Prostate gland (tissue), 2 donors: ENCODE data around the gene TMTC2. TPM values are rescaled to one million over a fixed set of nuclear protein-coding genes. Genes with fewer than 3 reads are reported as not detected.

Experiments used
- DNase-seq: peaks from one replicate; pipeline ENCODE4 v3.0.0-alpha.2; 2019; ENCODE audit warnings: low spot score
- H3K27ac ChIP-seq, 2 donors: fragments of 200-600 bp; sonication (generic); 2 replicates each; pipeline ENCODE4 v1.5.1; 2017 to 2019
- H3K27me3 ChIP-seq: fragments of 200-600 bp; sonication (generic); replicated peaks from 2 replicates; pipeline ENCODE4 v1.5.1; 2019; ENCODE audit not compliant: insufficient read depth
- H3K36me3 ChIP-seq, 2 donors: fragments of 200-600 bp; sonication (generic); 1 replicate in 1 of 2; 2 replicates in 1 of 2; pipeline versions ENCODE4 v1.5.1 to v1.8.1; 2017 to 2019
- H3K4me1 ChIP-seq: fragments of 200-600 bp; sonication (generic); replicated peaks from 2 replicates; pipeline ENCODE4 v1.5.1; 2019
- H3K4me3 ChIP-seq, 2 donors: fragments of 200-600 bp; sonication (generic); 2 replicates each; pipeline ENCODE4 v1.5.1; 2017 to 2019
- H3K9me3 ChIP-seq: fragments of 200-600 bp; sonication (generic); 2 replicates; pipeline ENCODE4 v1.5.1; 2017
- POLR2A ChIP-seq: fragments of 450-650 bp; IDR thresholded peaks from one replicate; pipeline ENCODE4 v1.6.1; 2016; ENCODE audit warnings: antibody characterized with exemption, mild to moderate bottlenecking
- POLR2AphosphoS5 ChIP-seq: sonication (generic); formaldehyde crosslinking; IDR thresholded peaks from one replicate; pipeline ENCODE4 v1.6.1; 2017; ENCODE audit warnings: antibody characterized with exemption
- WGBS: methylation state at CpG from one replicate; pipeline ENCODE4 v1.1.5; 2018; 5-methylcytosine and 5-hydroxymethylcytosine counted together
- intact Hi-C: fragments of 100-400 bp; cut with DNase I; formaldehyde crosslinking; loops from one replicate; pipeline ENCODE4 v1.14.2; 2022
- total RNA-seq, 2 donors: library from RNA; depleted of rRNA; stranded (reverse); fragments of >200 nt; gene quantifications; one replicate each; pipeline ENCODE4 v1.1.0, GENCODE V29; 2016
- TF ChIP-seq, protein P1 (sequence below), 4 experiments: fragments of 200-600 bp in 2 of 4; fragments of 450-650 bp in 2 of 4; sonication (generic) in 2 of 4; IDR thresholded peaks; 1 replicate in 3 of 4; 2 replicates in 1 of 4; pipeline ENCODE4 v1.5.1; 2016 to 2019; ENCODE audit warnings: antibody characterized with exemption in 4 of 4, mild to moderate bottlenecking in 2 of 4, moderate library complexity in 2 of 4

The TMTC2 gene
- total RNA-seq, 2 donors from 2014 or later, result 19.0 to 30.7 TPM

GRCh38 chr12:83141460-83141994, 454.8 kb downstream of the TMTC2 start:
- H3K9me3 ChIP-seq, result no peaks in the 10 kb centered on the region
- no peak overlapping the region for H3K27ac ChIP-seq
- no peaks in the 10 kb centered on the region for H3K36me3 ChIP-seq
- TF ChIP-seq POLR2A (no peak), POLR2AphosphoS5 (no peak)
- TF ChIP-seq, protein P1, sequence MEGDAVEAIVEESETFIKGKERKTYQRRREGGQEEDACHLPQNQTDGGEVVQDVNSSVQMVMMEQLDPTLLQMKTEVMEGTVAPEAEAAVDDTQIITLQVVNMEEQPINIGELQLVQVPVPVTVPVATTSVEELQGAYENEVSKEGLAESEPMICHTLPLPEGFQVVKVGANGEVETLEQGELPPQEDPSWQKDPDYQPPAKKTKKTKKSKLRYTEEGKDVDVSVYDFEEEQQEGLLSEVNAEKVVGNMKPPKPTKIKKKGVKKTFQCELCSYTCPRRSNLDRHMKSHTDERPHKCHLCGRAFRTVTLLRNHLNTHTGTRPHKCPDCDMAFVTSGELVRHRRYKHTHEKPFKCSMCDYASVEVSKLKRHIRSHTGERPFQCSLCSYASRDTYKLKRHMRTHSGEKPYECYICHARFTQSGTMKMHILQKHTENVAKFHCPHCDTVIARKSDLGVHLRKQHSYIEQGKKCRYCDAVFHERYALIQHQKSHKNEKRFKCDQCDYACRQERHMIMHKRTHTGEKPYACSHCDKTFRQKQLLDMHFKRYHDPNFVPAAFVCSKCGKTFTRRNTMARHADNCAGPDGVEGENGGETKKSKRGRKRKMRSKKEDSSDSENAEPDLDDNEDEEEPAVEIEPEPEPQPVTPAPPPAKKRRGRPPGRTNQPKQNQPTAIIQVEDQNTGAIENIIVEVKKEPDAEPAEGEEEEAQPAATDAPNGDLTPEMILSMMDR (IDR thresholded peaks at IDR 0.05), result no peak
- WGBS, result 91% methylated on average over 5 of the region's 5 CpGs
- no peak for DNase-seq
- H3K27me3 ChIP-seq, result no peaks in the 10 kb centered on the region
- H3K4me1 ChIP-seq, result no peaks in the 10 kb centered on the region
- H3K4me3 ChIP-seq, result no peak overlapping the region
- intact Hi-C loops, result no loop called here

GRCh38 chr12:83142914-83143313, 456.2 kb downstream of the TMTC2 start:
- no peaks in the 10 kb centered on the region for H3K27me3 ChIP-seq
- no peaks in the 10 kb centered on the region for H3K36me3 ChIP-seq
- no peak overlapping the region for H3K4me3 ChIP-seq
- WGBS, result 92% methylated on average over 6 of the region's 6 CpGs
- no peak overlapping the region for H3K27ac ChIP-seq
- H3K4me1 ChIP-seq, result no peaks in the 10 kb centered on the region
- intact Hi-C loops, result no loop called here
- H3K9me3 ChIP-seq, result no peaks in the 10 kb centered on the region
- TF ChIP-seq POLR2A (no peak), POLR2AphosphoS5 (no peak)
- TF ChIP-seq, protein P1 (IDR thresholded peaks at IDR 0.05), result no peak
- DNase-seq, result no peak

DNA sequence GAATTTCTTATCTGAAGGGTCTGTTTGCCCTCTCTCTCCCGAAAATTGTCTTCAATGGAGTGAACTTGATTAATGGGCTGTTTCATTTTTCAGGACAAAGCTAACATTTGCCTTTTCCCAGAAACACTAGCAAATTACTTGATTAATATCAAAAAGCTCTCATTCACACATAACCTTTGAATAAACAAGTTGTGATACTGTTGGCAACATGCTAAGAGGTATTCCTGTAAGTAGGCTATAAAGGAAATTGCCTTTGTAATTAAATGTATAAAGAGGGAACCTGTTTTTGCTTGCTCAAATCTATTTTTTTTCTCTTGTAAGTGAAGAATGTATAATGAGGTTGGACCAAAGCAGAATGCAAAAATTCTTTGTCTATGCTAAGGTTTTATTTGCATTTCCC, 457.2 kb downstream of the TMTC2 start:
- H3K27ac ChIP-seq, result no peak overlapping the region
- intact Hi-C loops, result no loop called here
- no peak for TF ChIP-seq POLR2AphosphoS5
- TF ChIP-seq, protein P1 (IDR thresholded peaks at IDR 0.05), result no peak
- TF ChIP-seq POLR2A, result no peak
- DNase-seq, result no peak
- H3K36me3 ChIP-seq, result no peaks in the 10 kb centered on the region
- whole genome bisulfite sequencing, result 44% methylated on average over 1 of the region's 1 CpG
- no peaks in the 10 kb centered on the region for H3K4me1 ChIP-seq
- H3K4me3 ChIP-seq, result no peak overlapping the region
- H3K27me3 ChIP-seq, result no peaks in the 10 kb centered on the region
- no peaks in the 10 kb centered on the region for H3K9me3 ChIP-seq

- WGBS, result 52% methylated on average over 2 of the region's 2 CpGs
- DNase-seq, result no peak
- H3K4me3 ChIP-seq, result no peak overlapping the region
These were observed 458.7 kb downstream of the TMTC2 start for GRCh38 chr12:83145325-83145840.

GRCh38 chr12:83147341-83147740, 460.6 kb downstream of the TMTC2 start:
- TF ChIP-seq POLR2A, result no peak
- no peak for TF ChIP-seq POLR2AphosphoS5
- TF ChIP-seq, protein P1 (IDR thresholded peaks at IDR 0.05), result no peak
- no peaks in the 10 kb centered on the region for H3K9me3 ChIP-seq
- H3K4me3 ChIP-seq, result no peak overlapping the region
- DNase-seq, result no peak
- H3K27ac ChIP-seq, result no peak overlapping the region
- no peaks in the 10 kb centered on the region for H3K4me1 ChIP-seq
- intact Hi-C loops, result no loop called here
- 88% methylated on average over 2 of the region's 2 CpGs for WGBS
- no peaks in the 10 kb centered on the region for H3K36me3 ChIP-seq
- H3K27me3 ChIP-seq, result no peaks in the 10 kb centered on the region

More at GRCh38 chr12:83145325-83145840, 458.7 kb downstream of the TMTC2 start:
- H3K27ac ChIP-seq, result no peak overlapping the region
- no peaks in the 10 kb centered on the region for H3K36me3 ChIP-seq
- no peak for TF ChIP-seq POLR2A
- TF ChIP-seq, protein P1 (IDR thresholded peaks at IDR 0.05), result no peak
- TF ChIP-seq POLR2AphosphoS5, result no peak
- H3K27me3 ChIP-seq, result no peaks in the 10 kb centered on the region
- no peaks in the 10 kb centered on the region for H3K9me3 ChIP-seq
- no peaks in the 10 kb centered on the region for H3K4me1 ChIP-seq
- intact Hi-C loops, result no loop called here
